Measurements from ENCODE around the gene EPN2.

DNA sequence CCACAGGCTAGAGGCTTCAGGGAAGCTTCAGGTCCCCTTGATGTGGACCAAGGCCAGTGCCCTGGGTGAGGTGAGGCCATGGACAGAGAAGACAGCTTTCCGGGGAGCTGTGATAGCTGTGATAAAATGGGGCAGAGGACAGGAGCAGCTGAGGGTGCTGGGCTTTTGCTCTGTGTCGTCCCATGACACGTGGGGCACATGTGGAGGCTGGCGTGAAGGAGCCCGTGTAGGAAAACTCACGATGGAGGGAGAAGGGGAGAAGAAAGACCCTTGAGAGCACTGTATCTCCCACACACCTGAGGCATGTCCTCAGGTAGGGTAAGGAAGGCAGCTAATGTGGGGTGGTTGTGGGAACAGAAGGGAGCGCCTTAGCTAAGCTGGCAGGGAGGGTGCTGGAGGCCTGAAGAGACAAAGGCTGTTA lies 104.1 kb downstream of the EPN2 start:
- TF ChIP-seq, protein P1, sequence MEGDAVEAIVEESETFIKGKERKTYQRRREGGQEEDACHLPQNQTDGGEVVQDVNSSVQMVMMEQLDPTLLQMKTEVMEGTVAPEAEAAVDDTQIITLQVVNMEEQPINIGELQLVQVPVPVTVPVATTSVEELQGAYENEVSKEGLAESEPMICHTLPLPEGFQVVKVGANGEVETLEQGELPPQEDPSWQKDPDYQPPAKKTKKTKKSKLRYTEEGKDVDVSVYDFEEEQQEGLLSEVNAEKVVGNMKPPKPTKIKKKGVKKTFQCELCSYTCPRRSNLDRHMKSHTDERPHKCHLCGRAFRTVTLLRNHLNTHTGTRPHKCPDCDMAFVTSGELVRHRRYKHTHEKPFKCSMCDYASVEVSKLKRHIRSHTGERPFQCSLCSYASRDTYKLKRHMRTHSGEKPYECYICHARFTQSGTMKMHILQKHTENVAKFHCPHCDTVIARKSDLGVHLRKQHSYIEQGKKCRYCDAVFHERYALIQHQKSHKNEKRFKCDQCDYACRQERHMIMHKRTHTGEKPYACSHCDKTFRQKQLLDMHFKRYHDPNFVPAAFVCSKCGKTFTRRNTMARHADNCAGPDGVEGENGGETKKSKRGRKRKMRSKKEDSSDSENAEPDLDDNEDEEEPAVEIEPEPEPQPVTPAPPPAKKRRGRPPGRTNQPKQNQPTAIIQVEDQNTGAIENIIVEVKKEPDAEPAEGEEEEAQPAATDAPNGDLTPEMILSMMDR (conservative IDR thresholded peaks at IDR 0.05 in 1 of 2, IDR thresholded peaks at IDR 0.05 in 1 of 2; ENCODE audit: low read depth in 1 of 2, low read length in 2 of 2), result no peak
- no peak for TF ChIP-seq EZH2 (IDR thresholded peaks at IDR 0.05; ENCODE audit: low read length, missing control alignments)
